ENCODE results near the gene KNDC1. TPM values are rescaled to one million over a fixed set of nuclear protein-coding genes. Genes with fewer than 3 reads are reported as not detected.

The KNDC1 gene
- total and polyA plus RNA-seq, 2 of the 13 experiments (the other 11 are each of a cell fraction or from before 2014, with no cell fraction given): 0.69 TPM; not detected in 1

DNA sequence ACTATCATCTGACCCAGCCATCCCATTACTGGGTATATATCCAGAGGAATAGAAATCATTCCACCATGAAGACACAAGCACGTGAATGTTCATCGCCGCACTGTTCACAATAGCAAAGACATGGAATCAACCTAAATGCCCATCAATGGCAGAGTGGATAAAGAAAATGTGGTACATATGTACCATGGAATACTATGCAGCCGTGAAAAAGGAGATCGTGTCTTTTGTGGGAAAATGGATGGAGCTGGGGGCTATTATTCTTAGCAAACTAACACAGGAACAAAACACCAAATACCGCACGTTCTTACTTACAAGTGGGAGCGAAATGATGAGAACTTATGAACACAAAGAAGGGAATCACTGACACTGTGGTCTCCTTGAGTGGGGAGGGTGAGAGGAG lies 9.8 kb upstream of the KNDC1 start:
- H3K4me2 ChIP-seq (ENCODE audit: low read depth, low read length): no peak overlapping the region

More for the DNA sequence above, 9.8 kb upstream of the KNDC1 start:
- no peak overlapping the region for H3K4me3 ChIP-seq (replicated peaks in 1 of 3; ENCODE audit: insufficient read depth in 1 of 3, low read depth in 2 of 3, low read length in 3 of 3)
- TF ChIP-seq RBFOX2 (IDR thresholded peaks at IDR 0.05; ENCODE audit: low read depth, low read length) (no peak), CBX1 (IDR thresholded peaks at IDR 0.05; ENCODE audit: low read depth) (no peak), ISX (CRISPR knock-in tag; conservative IDR thresholded peaks at IDR 0.05) (no peak), ZNF772 (CRISPR knock-in tag; IDR thresholded peaks at IDR 0.05) (no peak), FOXP1 (IDR thresholded peaks at IDR 0.05) (no peak), FOXP1 (CRISPR knock-in tag; IDR thresholded peaks at IDR 0.05) (no peak), ZBTB8A (CRISPR knock-in tag; IDR thresholded peaks at IDR 0.05; ENCODE audit: borderline replicate concordance, low read depth) (no peak), ZNF607 (CRISPR knock-in tag; IDR thresholded peaks at IDR 0.05; ENCODE audit: borderline replicate concordance) (no peak), ZNF264 (CRISPR knock-in tag; IDR thresholded peaks at IDR 0.05) (no peak), SMYD3 (CRISPR knock-in tag; IDR thresholded peaks at IDR 0.05) (no peak)
- TF ChIP-seq, protein P1, sequence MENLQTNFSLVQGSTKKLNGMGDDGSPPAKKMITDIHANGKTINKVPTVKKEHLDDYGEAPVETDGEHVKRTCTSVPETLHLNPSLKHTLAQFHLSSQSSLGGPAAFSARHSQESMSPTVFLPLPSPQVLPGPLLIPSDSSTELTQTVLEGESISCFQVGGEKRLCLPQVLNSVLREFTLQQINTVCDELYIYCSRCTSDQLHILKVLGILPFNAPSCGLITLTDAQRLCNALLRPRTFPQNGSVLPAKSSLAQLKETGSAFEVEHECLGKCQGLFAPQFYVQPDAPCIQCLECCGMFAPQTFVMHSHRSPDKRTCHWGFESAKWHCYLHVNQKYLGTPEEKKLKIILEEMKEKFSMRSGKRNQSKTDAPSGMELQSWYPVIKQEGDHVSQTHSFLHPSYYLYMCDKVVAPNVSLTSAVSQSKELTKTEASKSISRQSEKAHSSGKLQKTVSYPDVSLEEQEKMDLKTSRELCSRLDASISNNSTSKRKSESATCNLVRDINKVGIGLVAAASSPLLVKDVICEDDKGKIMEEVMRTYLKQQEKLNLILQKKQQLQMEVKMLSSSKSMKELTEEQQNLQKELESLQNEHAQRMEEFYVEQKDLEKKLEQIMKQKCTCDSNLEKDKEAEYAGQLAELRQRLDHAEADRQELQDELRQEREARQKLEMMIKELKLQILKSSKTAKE (CRISPR knock-in tag; IDR thresholded peaks at IDR 0.05; ENCODE audit: borderline replicate concordance): no peak
- TF ChIP-seq, protein P2, sequence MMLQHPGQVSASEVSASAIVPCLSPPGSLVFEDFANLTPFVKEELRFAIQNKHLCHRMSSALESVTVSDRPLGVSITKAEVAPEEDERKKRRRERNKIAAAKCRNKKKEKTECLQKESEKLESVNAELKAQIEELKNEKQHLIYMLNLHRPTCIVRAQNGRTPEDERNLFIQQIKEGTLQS (CRISPR knock-in tag; IDR thresholded peaks at IDR 0.05): no peak
- TF ChIP-seq, protein P3, sequence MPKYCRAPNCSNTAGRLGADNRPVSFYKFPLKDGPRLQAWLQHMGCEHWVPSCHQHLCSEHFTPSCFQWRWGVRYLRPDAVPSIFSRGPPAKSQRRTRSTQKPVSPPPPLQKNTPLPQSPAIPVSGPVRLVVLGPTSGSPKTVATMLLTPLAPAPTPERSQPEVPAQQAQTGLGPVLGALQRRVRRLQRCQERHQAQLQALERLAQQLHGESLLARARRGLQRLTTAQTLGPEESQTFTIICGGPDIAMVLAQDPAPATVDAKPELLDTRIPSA (CRISPR knock-in tag; IDR thresholded peaks at IDR 0.05; ENCODE audit: borderline replicate concordance): no peak
- TF ChIP-seq, protein P4, sequence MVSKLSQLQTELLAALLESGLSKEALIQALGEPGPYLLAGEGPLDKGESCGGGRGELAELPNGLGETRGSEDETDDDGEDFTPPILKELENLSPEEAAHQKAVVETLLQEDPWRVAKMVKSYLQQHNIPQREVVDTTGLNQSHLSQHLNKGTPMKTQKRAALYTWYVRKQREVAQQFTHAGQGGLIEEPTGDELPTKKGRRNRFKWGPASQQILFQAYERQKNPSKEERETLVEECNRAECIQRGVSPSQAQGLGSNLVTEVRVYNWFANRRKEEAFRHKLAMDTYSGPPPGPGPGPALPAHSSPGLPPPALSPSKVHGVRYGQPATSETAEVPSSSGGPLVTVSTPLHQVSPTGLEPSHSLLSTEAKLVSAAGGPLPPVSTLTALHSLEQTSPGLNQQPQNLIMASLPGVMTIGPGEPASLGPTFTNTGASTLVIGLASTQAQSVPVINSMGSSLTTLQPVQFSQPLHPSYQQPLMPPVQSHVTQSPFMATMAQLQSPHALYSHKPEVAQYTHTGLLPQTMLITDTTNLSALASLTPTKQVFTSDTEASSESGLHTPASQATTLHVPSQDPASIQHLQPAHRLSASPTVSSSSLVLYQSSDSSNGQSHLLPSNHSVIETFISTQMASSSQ (IDR thresholded peaks at IDR 0.05; ENCODE audit: low read depth): no peak
- TF ChIP-seq, protein P4 (CRISPR knock-in tag; IDR thresholded peaks at IDR 0.05; ENCODE audit: borderline replicate concordance): no peak
- BruUV-seq (replicated peaks): no TSS peak
- intact Hi-C loops (cut with micrococcal nuclease; ENCODE audit: unreplicated experiment): no loop called here
- H3K79me2 ChIP-seq (ENCODE audit: insufficient read depth, low read length): no peaks in the 10 kb centered on the region
- POLR2A ChIA-PET: no interaction called here
- no peaks in the 10 kb centered on the region for H3K36me3 ChIP-seq (replicated peaks in 1 of 2; ENCODE audit: control insufficient read depth in 1 of 2, insufficient read depth in 2 of 2, low read length in 2 of 2)
- WGBS (ENCODE audit: low lambda C conversion rate): 49% methylated on average over 8 of the region's 8 CpGs
- no peaks in the 10 kb centered on the region for H3K4me1 ChIP-seq (ENCODE audit: insufficient read depth, low read length)
- no peak overlapping the region for H3K27ac ChIP-seq (ENCODE audit: extremely low read length, insufficient read depth, low read length)
- H3K9me3 ChIP-seq (ENCODE audit: low read length): no peaks in the 10 kb centered on the region
- no peak overlapping the region for H2AFZ ChIP-seq (ENCODE audit: low read length)
- no peak for FAIRE-seq
- CTCF ChIA-PET (ENCODE audit: low intra/inter-chr PET ratio, low total read pairs): no interaction called here
- H3K27me3 ChIP-seq (ENCODE audit: control insufficient read depth in 1 of 2, insufficient read depth in 2 of 2, low read length in 2 of 2): peaks cover 5 to 24% of the 10 kb centered on the region in 2 experiments; a peak in 4 of 5 replicates
- no peak overlapping the region for H3K9ac ChIP-seq (ENCODE audit: insufficient read depth, low read depth, low read length)
- DNase-seq (ENCODE audit: low spot score): no peak
- in situ Hi-C loops (cut with HindIII; ENCODE audit: extremely low pct_ligation_motif_present, low pct_unique_long_range_greater_than_20kb): no loop called here
- no peaks in the 10 kb centered on the region for H4K20me1 ChIP-seq (ENCODE audit: insufficient read depth, low read length)
- no peak for ATAC-seq

Measured in HepG2 (cell line).